Upper lobe of left lung (tissue), 4 donors: Measurements from ENCODE around the gene PRICKLE2.

Experiments
- EP300 ChIP-seq, 4 donors: sonication (generic); formaldehyde crosslinking; IDR thresholded peaks; one replicate each; pipeline ENCODE4 v1.5.1; 2017; ENCODE audit warnings: antibody characterized with exemption in 4 of 4, control low read depth in 2 of 4
- POLR2A ChIP-seq, 4 donors: fragments of 450-650 bp; IDR thresholded peaks; one replicate each; pipeline ENCODE4 v1.5.1; 2016 to 2017; ENCODE audit warnings: antibody characterized with exemption in 4 of 4, mild to moderate bottlenecking in 2 of 4
- POLR2AphosphoS5 ChIP-seq, 2 donors: sonication (generic); formaldehyde crosslinking; IDR thresholded peaks; one replicate each; pipeline ENCODE4 v1.5.1; 2017; ENCODE audit warnings: antibody characterized with exemption in 2 of 2
- TF ChIP-seq, protein P1 (sequence below), 6 experiments: fragments of 450-650 bp in 4 of 6; fragments of 200-600 bp in 2 of 6; sonication (generic) in 2 of 6; IDR thresholded peaks; one replicate each; pipeline ENCODE4 v1.5.1; 2016 to 2019; ENCODE audit warnings: antibody characterized with exemption in 6 of 6

DNA sequence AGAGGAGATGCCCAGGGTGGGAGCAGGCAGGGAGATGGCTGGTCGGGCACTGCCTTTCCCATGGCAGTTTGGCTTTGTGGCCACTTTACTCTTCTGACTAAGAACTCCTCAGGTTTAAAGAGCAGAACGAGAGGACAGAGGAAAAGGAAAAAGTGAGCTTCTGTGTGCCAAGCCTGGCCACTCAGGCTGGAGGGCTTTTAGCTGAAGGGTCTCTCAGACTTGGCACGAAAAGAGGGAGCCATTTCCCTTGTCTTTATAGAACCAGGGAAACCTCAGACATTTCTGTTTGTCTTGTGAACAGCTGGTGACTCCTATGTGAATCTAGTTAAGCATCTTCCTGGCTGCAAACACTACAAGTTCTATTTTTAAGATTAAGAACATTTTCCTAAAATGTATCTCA is 178.7 kb downstream of the PRICKLE2 start:
- TF ChIP-seq, protein P1, sequence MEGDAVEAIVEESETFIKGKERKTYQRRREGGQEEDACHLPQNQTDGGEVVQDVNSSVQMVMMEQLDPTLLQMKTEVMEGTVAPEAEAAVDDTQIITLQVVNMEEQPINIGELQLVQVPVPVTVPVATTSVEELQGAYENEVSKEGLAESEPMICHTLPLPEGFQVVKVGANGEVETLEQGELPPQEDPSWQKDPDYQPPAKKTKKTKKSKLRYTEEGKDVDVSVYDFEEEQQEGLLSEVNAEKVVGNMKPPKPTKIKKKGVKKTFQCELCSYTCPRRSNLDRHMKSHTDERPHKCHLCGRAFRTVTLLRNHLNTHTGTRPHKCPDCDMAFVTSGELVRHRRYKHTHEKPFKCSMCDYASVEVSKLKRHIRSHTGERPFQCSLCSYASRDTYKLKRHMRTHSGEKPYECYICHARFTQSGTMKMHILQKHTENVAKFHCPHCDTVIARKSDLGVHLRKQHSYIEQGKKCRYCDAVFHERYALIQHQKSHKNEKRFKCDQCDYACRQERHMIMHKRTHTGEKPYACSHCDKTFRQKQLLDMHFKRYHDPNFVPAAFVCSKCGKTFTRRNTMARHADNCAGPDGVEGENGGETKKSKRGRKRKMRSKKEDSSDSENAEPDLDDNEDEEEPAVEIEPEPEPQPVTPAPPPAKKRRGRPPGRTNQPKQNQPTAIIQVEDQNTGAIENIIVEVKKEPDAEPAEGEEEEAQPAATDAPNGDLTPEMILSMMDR (IDR thresholded peaks at IDR 0.05): no peak
- no peak for TF ChIP-seq POLR2AphosphoS5 (IDR thresholded peaks at IDR 0.05)
- TF ChIP-seq POLR2A (IDR thresholded peaks at IDR 0.05): no peak
- no peak for TF ChIP-seq EP300 (IDR thresholded peaks at IDR 0.05)
